Muscle of back (tissue), 11 donors: ENCODE measurements around the gene PRKN. TPM values are rescaled to one million over a fixed set of nuclear protein-coding genes. Genes with fewer than 3 reads are reported as not detected.
"Not testable (repeated sequence)": the region's sequence is repeated elsewhere in the genome, so short reads cannot be mapped to it uniquely, and the experiment has no call there.

Source experiments
- DNase-seq, 3 donors: peaks; one replicate each; pipeline versions ENCODE4 v3.0.0 to v3.0.0-alpha.2; 2013
- polyA plus RNA-seq, 10 donors: library from polyadenylated mRNA; unstranded; fragments of 120-200 nt; gene quantifications; one replicate each; pipeline ENCODE4 v1.2.1, GENCODE V29; 2013; ENCODE audit not compliant: insufficient read length in 10 of 10

PRKN gene
- polyA plus RNA-seq, 10 donors = 2.5 to 6.4 (median 3.6) TPM

DNA sequence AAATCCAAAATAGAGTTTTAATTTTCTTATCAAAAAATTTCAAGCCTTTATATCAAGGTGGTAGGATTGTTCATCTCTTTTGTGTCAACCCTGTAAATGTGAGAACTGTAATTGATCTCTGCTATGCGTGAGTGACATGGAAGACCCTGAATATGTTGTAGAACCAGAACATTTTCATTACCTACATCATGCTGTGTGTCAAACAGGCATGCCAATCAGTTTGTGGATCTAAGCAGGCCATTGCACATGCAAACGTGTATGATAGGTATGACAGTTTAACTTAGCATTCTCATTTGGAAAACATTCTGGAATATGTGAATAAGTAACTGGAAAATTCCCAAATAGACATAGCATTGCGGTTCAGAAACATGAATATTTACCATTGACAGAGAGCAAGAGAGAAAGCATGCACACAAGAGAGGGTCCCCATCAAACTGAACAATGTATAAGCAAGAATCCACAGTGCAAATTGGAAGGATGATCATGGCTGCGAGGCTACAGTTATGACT lies 812.1 kb downstream of the PRKN start:
- no peak for DNase-seq

DNA sequence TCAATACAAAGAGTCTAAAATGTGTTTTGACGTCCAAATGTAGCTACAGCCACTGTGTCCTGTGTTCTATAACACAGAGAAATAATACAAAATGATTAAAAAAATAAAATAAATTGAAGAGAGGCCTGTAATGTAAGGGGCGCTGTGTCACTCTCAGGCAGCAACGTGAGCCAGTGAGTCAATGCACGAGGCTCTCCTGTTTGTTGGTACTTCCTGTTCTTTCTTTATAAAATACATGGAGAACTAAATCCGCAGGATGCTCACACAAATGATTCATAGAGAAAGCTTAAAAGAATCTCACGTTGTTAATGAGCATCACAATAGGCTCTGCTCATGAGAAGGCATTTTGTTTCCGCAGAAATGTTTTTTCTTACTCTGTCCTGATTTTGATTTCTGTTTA lies 818.7 kb downstream of the PRKN start:
- DNase-seq = no peak

DNA sequence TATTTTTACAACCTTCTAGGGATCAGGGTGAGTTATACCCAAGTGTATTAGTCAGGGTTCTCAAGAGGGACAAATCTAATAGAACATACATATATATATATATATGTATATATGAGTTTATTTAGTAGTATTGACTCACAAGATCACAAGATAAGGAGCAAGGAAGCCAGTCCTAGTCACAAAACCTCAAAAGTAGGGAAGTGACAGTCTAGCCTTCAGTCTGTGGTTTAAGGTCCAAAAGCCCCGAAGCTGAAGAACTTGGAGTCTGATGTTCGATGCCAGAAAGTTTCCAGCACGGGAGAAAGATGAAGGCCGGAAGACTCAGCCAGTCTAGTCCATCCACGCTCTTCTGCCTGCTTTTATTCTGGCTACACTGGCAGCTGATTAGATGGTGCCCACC lies 821.0 kb downstream of the PRKN start:
- DNase-seq = no peak

DNA sequence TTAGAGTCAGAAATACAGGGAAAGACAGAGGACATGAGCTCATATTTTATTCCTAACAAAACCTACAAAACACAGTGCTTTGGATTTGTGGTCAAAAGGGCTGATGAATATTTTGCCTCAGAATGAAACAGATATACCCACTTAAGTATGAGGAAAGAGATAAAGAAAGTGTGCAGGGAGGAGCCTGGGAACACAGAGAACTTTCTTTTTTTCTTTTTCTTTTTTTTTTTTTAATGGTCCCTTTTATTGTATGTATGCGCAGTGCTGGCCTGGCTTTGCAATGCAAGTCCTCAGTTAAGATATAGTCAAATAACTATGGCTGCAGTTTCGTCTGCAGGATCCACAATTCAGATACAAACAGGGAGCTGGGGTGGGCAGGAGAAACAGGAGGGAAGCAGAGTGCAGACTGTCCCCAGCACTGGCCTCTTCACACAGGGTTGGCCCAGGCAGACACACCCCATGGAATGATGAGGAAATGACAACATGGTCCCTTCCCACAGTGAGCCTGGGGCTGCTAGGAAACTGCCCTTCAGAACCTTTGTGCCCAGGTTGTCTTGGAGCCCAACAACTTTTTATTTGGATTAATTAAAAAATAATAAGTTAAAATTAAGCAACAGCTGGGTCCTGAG lies 823.9 kb downstream of the PRKN start:
- DNase-seq = no peak

DNA sequence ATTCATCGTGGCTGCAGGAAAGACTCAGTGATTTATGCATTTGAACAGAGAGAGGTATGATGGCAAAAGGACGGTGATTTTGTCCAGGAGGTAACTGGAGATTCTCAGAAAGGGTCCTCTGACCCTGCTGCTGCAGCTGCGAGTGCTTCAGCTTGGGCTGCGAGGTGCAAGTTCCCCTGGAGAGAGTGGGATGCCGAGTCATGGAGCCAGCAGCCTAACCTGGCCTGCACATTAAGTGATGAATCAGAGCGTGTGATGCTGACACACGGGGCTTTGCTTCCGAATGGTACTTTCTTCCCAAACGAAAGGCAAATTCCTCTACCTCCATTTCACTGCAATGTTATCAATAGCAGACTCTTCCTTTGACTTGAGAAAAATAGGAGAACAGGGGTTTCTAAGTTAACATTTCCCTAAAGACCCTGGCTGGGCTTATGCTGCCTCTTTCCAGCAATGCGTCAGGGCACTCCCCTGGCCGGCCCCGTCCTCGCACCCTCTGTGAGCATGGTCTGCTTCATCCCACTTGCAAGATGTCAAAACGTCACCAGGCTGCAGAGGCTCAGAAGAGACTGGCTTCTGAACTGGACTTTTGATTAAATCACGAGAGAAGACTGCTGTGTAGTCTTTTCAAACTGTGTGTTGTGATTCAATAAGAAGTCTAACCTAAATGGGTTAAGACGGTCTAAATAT lies 825.7 kb downstream of the PRKN start:
- no peak for DNase-seq

DNA sequence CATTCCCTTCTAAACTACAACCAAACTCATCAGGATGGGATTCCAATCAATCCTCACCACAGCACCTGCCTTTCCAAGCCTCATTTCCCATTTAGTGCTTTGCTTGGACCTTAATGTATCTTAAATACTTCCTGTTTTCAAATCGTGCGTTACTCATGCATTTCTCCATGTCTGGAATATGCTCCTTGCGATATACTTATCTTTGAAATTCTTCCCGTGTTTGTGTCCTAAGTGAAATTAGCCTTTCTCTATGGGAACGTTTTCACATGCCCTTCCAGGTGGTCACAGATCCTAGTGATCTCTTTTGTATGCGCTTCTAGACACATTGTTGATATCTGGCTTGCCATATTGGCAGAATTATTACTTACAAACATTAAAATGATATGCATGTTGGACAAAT lies 833.1 kb downstream of the PRKN start:
- no peak for DNase-seq

DNA sequence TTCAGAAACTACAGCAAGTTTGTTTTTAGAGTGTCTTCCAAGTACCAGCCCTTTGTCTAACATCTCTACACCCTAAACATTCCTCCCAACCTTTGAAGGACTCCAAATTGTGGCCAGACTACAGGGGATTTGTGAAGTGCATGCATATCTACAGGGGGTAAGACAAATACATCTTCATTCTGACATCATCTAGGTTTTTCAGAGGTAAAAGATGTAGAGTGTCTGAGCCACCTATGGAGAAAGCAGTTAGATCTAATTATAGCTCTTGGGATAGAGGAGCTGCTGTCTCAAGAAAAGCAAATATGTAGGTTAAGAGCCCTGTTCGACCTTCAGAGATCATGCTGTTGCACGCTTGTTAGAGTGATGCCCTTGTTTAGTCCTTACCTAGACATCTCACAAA lies 836.0 kb downstream of the PRKN start:
- no peak for DNase-seq

DNA sequence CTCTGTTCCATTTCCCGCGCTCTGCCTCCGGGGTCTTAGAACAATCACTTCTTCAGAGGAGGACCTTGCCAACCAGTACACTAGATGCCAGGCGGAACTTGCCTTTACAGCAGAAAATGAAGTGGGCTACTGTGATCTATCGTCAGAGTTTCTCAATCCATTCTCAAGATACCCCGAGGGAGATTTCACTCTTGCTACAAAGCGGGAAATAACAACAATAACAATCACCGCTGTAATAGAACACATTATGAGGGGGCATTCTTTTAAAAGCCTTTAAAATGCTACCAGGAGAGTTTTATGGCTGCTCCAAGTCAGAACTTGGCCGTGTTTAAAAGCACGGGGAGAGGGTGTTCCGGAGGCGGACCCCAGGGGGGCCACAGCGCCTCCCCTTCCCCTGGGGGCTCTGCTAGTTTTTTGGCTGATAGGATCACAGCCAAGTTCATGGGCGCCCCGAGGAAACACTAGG lies 836.7 kb downstream of the PRKN start:
- DNase-seq = peak in 1 of 3 donors; percentile 15

DNA sequence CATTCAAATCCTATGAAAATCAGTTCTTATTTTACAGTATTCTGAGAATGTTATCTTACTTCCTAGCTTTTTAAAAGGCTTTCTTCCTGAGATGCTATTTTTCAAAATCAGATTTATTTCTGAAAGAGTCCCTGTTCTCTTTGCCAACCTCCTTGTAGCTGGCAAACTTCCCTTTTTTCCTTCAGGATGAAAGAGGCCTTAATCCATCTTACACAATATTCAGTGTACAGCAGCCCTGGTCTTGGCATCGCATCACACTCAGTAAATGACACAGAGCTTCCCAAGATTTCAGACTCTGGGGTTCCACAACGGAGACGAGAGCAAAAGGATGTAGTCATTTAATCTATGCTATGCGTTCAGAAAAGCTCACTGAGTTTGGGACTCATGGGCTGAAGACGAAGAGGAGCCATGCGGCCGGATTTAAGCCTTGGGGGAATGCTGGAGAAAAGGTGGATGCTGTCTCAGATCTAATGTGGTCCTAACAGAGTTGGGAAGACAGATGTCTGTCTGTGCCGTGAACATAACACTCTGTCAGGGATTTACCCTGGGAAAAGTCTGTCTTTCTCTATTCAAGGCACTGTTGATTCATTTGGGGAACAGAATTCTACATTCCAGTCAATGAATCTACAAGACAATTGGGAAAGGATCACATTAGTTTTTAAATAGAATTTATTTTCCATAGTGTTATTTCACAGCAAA lies 837.3 kb downstream of the PRKN start:
- peak; percentile 2 to 41 (median 18) for DNase-seq

DNA sequence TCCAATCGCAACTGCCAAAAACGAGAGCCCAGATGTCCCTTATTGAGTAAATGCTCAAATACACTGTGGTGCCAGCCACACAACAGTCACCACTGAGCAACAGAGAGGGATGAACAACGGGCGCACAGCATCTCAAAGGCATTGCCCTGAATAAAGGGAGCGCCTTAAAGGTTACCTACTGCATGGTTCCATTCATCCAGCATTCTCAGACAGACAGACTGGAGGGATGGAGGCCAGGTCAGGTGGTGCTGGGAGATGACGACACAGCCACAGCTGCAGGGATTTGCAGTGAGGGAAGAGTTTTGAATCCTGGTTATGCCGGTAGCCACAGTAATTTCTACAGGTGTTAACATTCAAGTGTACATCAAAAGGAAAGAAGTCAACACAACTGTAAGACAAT lies 838.2 kb downstream of the PRKN start:
- DNase-seq = peak in 1 of 3 donors; percentile 26

DNA sequence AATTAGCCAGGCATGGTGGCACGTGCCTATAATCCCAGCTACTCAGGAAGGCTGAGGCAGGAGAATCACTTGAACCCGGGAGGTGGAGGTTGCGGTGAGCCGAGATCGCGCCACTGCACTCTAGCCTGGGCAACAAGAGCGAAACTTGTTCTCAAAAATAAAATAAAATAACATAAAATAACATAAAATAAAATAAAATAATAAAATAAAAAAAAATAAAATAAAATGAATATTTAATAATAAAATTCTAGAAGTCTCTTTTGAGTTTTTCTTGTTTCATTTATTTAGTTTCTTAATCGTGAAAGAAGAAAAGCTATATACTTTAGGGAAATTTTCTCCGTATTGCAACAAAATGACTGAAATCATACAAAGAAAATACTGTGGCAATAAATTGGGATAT lies 841.0 kb downstream of the PRKN start:
- DNase-seq = not testable (repeated sequence)

DNA sequence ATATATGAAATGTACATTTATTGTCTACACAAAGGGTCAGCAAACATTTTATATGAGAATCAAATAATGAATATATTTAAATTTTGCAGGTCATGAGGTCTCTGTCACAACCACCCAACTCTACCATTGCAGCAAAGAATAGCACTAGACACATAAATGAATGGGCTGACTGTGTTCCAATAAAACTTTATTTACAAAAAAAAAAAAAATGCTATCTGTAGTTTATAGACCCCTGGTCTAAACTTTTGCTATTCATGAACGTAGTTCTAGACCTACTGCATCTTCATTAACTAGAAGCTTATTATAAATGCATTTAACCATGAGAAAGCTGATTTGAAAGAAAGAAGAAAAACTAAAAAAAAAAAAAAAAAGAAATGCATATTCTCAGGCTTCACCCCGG lies 842.8 kb downstream of the PRKN start:
- DNase-seq = no peak

DNA sequence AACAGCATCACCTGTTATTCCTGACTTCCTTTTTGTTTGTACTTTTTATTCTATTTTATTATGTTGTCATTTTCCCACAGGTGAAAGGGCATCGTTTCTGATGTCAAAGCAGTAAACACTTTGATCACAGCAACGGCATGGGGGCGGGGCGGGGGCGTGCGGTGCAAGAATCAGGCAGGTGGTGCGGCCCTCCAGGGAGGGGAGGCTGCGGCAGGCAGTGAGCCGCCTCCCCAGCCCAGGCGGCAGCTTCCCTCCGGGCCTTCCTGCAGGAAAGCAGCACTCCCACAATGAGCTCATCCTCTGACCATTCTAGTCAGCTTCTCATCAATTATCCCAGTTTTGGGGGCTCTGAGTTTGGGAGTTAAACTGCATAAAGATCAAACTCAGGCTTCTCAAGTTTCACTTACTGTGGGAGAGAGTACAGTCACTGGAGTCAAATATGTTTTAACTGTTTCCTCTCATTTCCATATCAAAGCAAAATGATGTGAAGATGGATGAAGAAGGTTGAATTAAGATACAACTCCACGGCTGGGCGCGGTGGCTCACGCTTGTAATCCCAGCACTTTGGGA lies 845.3 kb downstream of the PRKN start:
- DNase-seq = no peak

DNA sequence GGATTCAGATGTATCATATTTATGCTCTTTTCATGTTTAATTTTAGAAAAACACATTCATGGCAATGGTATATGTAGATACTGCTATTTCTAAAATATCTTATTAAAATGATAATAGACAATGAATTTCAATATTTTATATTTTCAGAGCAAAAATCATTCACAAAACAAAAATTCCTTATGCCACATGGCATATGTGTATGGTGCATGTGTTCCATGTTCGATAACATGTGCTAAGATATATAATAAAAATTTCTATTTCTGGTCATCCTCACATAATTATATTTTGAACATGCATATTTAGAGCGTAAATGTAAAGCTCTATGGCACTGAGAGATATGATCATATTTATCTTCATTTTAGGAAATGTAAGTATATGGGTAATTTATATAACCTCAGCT lies 847.5 kb downstream of the PRKN start:
- no peak for DNase-seq

DNA sequence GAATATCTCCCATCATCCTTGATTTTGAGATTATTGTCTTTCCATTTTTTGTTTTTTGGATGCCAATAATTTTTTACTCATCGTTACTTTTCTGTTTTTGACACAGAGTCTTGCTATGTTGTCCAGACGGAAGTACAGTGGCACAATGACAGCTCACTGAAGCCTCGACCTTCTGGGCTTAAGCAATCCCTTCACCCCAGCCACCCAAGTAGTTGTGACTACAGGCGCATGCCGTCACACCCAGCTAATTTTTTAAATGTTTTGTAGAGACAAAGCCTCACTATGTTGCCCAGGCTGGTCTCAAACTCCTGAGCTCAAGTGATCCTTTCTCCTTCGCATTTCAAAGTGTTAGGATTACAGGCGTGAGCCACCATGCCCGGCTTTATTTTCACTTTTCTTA lies 851.3 kb downstream of the PRKN start:
- DNase-seq = no peak

DNA sequence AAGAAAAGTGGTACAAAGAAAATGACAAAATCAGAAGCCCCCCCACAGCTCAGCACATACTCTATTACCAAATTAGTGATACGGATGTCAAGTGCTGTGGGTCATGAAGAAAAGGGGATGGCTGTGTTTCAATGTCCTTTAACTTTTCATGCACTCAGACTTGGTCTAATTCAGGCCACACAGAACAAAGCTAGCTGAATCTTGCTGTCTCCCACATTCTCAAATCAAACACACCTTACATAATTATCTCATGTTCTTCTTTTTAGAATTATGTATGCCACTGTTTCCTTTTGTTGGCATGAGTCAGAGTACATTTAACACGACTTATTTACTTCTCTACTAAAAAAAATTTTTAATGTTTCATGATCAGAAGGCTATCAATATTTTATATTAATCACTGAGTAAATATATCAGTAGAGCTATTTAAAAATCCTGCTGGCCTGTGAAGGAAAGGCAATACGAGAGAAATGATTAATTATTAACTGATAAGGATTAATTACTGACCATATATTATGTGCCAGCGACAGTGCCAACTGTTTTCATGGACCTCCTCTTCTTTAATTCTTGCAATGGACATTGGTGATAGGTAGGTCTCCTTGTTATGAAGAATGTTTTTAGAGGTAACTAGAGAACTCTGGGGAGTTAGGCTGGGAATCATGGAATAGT lies 857.2 kb downstream of the PRKN start:
- no peak for DNase-seq

DNA sequence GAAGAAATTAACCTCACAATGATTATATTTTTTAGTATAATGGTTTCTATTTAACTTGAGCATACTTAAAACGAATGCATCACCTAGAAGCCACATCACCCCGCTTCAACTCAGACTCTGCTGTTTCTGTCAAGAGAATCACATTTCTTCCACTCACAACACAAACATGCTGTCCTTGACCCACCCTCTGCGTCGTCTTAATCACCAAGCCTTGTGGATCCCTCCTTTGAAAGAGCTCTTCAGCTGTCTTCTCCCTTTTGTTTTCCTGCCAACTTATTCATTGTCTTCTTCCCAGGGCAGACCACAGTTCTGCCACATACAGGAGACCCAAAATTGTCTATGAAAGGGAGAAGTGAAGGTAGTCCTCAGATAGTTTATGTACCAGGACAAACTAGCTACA lies 858.1 kb downstream of the PRKN start:
- no peak for DNase-seq

DNA sequence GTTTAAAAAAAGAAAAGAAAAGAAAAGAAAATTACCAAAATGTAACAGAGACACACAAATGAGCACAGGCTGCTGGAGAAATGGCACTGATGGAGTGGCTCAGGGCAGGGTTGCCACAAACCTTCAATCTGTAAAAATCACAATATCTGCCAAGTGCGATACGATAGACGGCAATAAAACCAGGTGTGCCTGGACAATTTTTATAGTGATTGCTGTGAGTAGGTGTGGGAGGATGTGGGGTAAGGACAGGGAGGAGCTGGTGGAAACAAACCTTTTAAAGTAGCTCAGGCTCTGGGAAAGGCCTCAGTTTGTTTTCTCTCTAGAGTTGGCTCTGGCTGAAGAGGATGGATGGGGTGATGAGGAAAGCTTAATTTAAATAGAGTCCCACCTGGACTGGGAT lies 861.0 kb downstream of the PRKN start:
- no peak for DNase-seq

DNA sequence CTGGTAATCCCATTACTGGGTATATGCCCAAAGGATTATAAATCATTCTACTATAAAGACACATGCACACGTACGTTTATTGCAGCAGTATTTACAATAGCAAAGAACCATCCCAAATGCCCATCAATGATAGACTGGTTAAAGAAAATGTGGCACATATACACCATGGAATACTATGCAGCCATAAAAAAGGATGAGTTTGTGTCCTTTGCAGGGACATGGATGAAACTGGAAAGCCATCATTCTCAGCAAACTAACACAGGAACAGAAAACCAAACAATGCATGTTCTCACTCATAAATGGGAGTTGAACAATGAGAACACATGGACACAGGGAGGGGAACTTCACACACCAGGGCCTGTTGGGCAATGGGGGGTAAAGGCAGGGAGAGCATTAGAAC lies 866.5 kb downstream of the PRKN start:
- DNase-seq = not testable (repeated sequence)

DNA sequence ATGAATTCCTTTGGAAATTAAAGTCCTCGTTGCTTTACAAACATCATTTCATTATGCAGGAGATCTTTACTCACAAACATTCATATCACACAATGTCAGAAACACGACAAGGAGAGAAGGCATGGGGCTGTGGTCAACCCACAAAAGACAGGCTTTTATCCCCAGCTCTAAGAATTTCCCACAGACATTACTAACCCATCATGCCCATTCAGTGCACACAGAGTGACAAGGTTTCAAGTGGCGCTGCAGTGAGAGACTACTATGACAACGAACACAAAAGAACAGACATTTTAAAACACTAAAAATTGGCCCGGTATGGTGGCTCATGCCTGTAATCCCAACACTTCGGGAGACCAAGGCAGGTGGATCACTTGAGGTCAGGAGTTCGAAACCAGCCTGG lies 873.9 kb downstream of the PRKN start:
- DNase-seq = no peak

DNA sequence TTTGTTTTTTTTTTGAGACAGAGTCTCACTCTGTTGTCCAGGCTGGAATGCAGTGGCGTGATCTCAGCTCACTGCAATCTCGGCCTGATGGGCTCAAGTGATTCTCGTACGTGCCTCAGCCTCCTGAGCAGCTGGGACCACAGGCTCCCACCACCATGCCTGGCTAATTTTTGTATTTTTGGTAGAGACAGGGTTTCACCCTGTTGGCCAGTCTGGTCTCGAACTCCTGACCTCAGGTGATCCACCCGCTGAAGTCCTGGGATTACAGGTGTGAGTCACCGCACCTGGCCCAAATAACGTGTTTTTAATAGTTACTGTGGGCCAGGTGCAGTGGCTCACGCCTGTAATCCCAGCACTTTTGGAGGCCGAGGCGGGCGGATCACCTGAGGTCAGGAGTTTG lies 876.1 kb downstream of the PRKN start:
- DNase-seq = not testable (repeated sequence)

DNA sequence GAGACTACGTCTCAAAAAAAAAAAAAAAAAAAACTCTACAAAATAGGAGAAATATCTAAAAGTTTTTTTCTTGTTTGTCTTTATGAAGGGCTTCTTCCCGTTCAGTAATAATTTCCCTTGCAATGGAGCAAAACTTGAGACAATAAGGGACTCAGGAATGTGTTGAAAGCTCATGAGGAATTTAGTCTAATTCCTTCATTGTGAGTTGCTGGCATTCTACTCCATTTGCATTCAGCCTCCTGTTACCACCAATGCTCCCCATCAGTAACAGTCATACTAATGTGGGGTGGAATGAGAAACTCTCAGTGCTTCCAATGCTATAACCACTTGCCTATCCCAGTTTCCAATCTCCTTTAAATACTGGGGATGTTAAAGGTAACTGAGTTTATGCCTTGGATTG lies 877.0 kb downstream of the PRKN start:
- DNase-seq = peak in 1 of 3 donors; percentile 33
